ENCODE measurements around the gene ACER3. TPM values are rescaled to one million over a fixed set of nuclear protein-coding genes. Genes with fewer than 3 reads are reported as not detected.
"Not testable (repeated sequence)": the region's sequence is repeated elsewhere in the genome, so short reads cannot be mapped to it uniquely, and the experiment has no call there.

The ACER3 gene
- polyA plus RNA-seq (ENCODE audit: insufficient read depth in 1 of 5, insufficient read length in 5 of 5, low replicate concordance in 1 of 5) = 10 to 100 TPM; 10.7 to 34.6 (median 20.5) TPM
- long read RNA-seq, donor 1, full-length matches to known transcripts = 3 of 9 reads
- long read RNA-seq, donor 1, partial matches to known transcripts = 6 of 9 reads
- long read RNA-seq, donor 1, other reads (novel, unspliced or antisense) = 0 of 9 reads
- long read RNA-seq, donor 2 = 0 reads
- long read RNA-seq, donor 3, partial matches to known transcripts = 5 of 5 reads
- long read RNA-seq, donor 3, other reads (novel, unspliced or antisense) = 0 of 5 reads
- long read RNA-seq, donor 4, partial matches to known transcripts = 0 of 1 reads
- long read RNA-seq, donor 4, other reads (novel, unspliced or antisense) = 0 of 1 reads
- long read RNA-seq, donor 5, full-length matches to known transcripts = 5 of 14 reads
- long read RNA-seq, donor 5, partial matches to known transcripts = 9 of 14 reads
- long read RNA-seq, donor 5, other reads (novel, unspliced or antisense) = 0 of 14 reads
- long read RNA-seq, donor 6, full-length matches to known transcripts = 2 of 2 reads
- long read RNA-seq, donor 6, partial matches to known transcripts = 0 of 2 reads
- long read RNA-seq, donor 6, other reads (novel, unspliced or antisense) = 0 of 2 reads
- long read RNA-seq, donor 7, full-length matches to known transcripts = 6 of 6 reads
- long read RNA-seq, donor 7, partial matches to known transcripts = 0 of 6 reads
- long read RNA-seq, donor 7, other reads (novel, unspliced or antisense) = 0 of 6 reads
- long read RNA-seq, donor 8, full-length matches to known transcripts = 1 of 1 reads
- long read RNA-seq, donor 8, partial matches to known transcripts = 0 of 1 reads
- long read RNA-seq, donor 8, other reads (novel, unspliced or antisense) = 0 of 1 reads

DNA sequence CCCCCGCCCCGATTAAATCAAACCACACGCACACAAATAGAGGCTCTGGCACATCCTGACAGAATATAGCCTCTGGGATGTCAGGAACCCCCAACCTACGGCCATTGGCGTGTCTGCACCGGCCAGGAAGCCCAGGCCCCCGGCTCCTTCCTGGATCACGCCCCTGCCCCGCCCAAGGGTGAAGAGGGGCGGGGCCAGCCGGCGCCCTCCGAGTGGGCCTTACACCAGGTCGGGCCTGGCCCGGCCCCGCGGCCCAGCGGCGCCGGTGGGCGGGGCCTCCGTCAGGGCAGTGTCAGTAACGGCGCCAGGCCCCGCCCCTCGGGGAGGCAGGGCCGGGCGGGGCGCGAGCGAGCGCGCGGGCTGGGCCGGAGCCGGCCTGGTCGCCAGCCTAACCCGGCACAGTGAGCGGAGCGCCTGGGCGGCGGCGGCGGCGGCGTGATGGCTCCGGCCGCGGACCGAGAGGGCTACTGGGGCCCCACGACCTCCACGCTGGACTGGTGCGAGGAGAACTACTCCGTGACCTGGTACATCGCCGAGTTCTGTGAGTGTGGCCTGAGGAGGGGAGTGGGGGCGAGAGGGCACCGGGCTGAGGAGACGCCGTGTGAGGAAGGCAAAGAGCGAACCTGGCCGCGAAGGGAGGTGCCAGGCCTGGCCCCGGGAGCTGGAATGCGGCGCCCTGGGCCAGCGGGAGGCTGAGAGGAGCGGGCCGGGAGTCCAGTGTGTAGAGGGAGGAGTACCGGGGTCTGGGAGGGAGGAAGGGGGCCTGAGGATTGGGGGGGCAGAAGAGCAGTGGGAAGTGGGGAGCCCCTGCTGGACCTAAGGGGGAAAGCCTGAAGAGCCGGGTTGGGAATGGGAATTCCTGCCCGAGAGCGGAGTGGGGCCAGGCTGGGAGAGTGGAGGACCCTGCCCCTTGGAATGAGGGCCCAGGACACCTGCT is at the start of gene ACER3:
Gene ACER3, plus strand, starts transcription at position 380 of the 937 bp plus-strand sequence. Its CDS starts 59 bp downstream, at position 439.
- peak; percentile 89 for DNase-seq

DNA sequence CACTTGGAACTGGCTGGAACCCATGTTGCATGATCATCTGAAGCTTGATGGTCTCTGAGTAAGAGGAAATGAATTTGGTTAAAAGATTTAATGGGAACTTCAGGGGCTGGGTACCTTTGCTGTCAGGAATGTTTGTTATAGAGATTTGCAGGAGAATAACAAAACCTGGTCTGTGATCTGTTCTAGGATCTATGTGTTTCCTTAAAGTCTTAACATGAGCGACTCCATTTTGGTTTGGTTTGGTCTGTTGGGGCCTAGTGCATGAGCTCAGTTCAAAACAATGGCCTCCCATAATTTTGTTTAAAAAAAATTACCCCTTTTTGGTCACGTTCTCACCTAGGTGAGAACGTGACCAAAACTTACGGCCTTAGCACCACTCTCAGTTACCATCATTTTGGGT is 49.5 kb upstream of the ACER3 start:
- no peak for DNase-seq

DNA sequence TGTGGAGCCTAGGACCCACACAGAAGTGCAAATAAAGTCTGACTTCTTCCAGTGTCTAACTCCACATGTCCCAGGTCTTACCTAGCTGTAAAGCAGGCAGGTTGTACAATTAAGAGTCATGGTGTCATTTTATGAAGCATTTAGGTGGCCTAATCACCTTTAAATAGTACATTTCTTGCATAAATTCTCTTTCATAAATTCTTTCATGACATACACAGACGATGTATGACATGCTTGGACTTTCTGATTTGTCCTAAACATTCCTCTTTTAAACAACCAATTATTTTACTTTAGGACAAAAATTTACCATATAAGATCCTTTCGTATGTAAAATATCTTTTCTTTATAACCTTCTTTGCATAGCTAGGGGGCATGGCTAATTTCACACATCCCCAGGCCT is 46.3 kb upstream of the ACER3 start:
- DNase-seq = no peak

DNA sequence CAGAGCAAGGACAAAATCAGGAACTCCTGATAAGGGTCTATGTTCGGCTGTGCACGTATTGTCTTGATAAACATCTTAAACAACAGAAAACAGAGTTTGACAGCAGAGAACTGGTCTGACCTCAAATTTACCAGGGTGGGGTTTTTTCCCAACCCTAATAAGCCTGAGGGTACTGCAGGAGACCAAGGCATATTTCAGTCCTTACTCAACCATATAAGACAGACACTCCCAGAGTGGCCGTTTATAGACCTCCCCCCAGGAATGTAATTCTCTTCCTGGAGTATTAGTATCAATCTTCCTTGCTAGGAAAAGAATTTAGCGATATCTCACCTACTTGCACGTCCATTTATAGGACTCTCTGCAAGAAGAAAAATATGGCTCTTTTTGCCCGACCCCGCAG is 45.0 kb upstream of the ACER3 start:
- DNase-seq = not testable (repeated sequence)

DNA sequence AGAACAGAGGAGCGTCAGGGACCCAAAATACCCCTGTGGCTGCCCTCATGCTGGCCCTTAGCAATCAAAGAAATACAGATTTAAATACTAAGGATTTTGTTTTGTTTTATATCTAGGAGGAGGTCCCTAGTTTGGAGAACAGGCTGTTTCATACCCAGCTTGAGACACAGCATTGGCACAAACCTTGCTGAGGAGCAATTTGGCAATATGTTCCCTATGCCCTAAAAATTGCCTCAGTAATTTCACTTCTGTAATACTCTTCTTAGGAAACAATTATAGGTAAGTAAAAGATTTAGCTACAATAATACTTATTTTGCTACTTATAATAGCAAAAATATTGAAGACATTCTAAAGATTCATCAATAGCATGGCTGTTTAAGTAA is 40.5 kb upstream of the ACER3 start:
- no peak for DNase-seq

DNA sequence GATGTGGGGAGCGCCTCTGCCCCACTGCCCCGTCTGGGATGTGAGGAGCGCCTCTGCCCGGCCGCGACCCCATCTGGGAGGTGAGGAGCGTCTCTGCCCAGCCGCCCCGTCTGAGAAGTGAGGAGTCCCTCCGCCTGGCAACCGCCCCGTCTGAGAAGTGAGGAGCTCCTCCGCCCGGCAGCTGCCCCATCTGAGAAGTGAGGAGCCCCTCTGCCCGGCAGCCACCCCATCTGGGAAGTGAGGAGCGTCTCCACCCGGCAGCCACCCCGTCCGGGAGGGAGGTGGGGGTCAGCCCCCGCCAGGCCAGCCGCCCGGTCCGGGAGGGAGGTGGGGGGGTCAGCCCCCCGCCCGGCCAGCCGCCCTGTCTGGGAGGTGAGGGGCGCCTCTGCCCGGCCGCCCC is 39.3 kb upstream of the ACER3 start:
- not testable (repeated sequence) for DNase-seq

DNA sequence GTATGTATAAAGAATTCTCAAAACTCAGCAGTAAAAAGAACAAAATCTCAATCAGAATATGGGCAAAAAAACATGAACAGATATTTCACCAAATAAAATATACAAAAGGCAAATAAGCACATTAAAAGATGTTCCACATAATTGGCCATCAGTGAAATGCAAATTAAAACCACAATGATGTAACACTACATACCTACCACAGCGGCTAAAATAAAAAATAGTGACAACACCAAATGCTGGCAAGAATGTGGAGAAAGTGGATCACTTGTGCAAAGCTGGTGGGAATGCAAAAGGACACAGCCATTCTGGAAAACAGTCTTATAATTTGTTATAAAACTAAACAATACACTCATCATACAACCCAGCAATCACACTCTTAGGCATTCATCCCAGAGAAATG is 38.3 kb upstream of the ACER3 start:
- DNase-seq = no peak

DNA sequence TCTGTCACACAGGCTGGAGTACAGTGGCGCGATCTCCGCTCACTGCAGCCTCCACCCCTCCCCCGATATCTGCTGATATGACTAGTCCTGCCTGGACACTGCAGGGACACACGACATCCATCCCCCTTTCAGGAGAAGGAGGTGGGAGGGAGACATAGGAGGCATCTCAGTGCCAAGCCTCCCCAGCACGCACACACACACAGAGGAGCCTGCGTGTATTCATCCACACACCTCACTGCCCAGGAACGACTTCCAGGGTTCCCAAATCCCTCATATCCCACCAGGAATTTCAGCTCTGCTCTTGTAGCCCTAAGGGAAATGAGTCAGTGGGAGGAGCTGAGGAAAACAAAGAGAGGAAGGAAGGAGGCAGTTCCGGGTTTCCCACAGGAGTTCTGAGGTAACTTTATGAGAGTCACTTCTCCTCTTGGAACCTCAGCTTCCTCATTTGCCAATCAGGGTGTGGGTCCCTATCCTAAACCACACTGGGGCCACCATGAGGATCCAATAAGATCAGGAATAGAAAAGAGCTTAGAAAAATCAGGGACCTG is 37.2 kb upstream of the ACER3 start:
- no peak for DNase-seq

DNA sequence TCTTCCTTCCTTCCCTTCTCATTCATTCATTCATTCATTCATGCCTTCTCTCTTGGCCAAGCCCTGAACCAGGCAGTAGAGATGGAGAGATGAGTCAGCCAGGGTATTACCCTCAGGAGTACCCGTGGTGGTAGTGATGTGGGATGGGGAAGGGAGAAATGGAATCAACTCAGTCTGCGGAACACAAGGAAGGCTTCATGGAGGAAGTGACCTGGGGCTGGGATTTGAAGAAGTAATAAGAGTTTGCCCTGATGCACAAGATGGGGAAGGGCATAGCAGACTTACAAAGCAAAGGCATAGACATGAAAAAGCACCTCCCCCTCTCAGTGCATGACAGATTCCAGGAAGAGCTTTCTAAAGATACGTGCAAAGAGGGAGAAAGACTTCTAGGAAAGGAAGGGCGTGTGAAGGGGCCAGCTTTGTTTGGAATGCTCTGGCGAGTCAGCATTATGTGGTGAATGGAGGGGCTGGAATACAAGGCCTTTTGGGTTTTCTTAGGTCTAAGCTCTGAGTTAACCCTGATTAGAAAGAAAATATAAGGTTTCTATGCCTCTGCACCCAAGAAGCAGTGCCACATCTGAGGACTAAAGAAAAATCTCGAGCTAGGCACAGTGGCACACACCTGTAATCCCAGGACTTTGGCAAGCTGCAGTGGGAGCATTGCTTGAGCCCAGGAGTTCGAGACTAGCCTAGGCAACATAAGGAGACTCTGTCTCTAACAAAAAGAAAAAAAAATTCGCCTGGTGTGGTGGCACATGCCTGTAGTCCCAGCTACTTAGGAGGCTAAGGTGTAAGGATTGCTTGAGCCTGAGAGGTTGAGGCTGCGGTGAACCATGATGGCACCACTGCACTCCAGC is 36.4 kb upstream of the ACER3 start:
- no peak for DNase-seq

DNA sequence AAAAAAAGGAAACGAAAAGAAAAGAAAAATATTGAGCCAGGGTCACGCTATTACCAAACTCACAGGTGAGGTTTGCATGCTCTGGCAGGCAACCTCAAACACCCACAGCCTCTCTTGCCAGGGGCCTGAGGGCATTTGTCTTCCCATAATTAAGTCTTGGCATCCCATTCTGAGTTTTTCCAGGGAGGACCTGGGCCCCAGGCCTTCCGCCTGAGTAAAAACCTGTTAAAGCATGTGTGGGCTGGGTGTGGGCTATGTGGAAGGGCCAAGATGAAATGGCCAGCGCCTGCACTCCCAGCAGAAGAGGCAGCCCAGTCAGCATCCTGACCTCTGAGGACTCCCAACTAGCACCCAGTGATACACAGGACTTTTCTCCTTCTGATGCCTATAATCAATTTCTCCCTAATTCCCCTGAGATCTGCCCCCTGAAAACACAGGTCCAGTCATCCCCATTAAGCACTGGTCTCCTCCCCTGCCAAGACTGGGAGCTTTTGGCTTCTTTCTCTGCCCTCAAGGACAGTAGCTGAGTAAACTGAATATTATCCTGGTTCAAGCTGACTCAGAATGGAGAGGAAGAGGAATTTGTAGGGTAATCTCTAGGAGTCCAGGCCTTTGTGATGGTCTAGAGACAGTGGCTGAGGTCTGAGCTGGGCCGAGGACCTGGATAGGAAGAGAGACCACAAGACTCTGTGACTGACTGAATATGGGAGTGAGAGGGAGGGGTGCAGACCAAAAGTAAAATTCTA is 35.6 kb upstream of the ACER3 start:
- DNase-seq = no peak

DNA sequence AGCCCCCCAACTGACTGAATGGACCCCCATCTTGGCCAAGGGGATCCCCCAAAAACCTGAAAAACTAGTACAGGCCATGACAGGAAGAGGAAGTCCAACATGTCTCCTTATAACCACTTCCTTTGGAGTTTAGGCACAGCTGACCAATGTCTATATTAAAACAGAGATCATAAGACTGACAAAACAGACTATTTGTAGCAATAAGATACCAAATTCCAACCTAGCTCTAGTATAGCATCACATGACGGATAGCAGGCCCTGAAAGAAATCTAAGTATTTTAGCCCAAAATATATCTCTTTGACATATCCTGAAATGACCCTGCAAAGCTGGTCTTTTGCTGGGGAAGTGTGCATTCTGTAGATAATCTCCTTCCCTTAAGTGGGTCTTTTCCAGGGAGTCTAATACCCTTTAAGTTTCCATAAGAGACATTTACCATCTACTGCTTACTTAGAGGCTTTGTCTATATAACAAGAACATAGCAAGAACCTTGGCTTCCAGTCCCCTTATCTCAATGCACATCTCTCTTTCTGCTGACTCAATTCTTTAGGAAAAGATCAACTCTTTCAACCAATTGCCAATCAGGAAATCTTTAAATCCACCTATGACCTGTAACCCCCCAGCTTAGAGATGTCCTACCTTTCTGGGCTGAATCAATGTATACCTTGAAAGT is 34.9 kb upstream of the ACER3 start:
- no peak for DNase-seq

DNA sequence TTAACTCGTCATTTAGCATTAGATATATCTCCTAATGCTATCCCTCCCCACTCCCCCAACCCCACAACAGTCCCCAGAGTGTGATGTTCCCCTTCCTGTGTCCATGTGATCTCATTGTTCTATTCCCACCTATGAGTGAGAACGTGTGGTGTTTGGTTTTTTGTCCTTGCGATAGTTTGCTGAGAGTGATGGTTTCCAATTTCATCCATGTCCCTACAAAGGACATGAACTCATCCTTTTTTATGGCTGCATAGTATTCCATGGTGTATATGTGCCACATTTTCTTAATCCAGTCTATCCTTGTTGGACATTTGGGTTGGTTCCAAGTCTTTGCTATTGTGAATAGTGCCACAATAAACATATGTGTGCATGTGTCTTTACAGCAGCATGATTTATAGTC is 34.2 kb upstream of the ACER3 start:
- DNase-seq = not testable (repeated sequence)

DNA sequence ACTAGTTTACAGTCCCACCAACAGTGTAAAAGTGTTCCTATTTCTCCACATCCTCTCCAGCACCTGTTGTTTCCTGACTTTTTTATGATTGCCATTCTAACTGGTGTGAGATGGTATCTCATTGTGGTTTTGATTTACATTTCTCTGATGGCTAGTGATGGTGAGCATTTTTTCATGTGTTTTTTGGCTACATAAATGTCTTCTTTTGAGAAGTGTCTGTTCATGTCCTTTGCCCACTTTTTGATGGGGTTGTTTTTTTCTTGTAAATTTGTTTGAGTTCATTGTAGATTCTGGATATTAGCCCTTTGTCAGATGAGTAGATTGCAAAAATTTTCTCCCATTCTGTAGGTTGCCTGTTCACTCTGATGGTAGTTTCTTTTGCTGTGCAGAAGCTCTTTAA is 33.7 kb upstream of the ACER3 start:
- not testable (repeated sequence) for DNase-seq

DNA sequence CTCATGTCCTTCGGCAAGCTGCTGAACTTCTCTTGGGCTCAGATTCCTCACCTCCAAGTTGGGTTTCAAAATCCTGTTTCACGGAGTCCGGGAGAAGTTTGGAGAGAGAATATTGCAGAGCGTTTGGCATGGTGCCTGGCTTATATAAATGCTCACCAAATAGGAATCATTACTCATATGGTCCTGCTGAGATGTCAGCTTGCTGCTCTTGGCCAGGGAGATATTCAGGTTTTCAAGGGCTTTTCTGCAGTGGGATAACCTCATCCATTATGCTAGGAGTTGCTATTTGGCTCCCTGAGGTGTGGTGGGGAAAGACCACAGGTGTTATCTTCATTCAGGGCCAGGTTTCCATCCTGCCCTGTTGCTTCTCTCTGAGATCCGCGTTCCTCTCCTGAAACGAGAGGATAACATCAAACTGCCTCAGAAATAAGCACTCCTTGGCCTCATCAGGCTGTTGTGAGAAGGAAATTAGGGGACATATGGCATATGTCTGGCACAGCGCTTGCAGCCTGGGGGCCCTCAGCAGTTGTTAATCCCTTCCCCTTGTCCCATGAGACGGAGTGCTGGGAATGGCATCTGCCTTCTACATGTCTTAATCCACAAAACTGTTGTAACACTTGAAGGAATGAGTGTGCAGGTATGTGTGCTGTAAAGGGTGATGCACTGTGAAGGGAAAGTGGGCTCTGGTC is 29.9 kb upstream of the ACER3 start:
- no peak for DNase-seq

DNA sequence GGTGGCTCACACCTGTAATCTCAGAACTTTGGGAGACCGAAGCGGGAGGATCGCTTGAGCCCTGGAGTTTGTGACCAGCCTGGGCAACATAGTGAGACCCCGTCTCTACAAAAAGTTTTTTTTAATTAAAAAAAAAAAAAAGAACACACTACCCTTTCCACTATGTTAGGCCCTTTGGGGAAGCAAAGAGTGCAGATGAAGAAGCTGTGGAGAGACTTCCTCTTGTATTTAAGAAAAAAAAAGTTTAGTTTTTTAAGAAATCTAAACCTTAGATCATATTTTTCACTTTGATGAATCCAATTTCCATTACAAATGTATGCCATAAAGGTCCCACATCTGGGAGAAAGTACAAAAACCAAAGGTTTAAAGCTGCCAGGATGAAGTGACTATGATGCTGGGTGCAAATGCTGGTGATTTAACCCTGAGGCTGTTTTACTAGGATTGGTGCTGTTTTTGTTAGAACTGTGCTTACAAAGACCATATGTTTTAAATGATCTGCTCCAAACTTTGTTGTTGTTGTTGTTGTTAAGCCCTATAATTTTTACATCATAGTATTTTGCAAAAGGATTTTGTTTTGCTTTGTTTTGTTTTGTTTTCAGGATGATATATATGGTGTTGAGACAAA is 28.9 kb upstream of the ACER3 start:
- no peak for DNase-seq

DNA sequence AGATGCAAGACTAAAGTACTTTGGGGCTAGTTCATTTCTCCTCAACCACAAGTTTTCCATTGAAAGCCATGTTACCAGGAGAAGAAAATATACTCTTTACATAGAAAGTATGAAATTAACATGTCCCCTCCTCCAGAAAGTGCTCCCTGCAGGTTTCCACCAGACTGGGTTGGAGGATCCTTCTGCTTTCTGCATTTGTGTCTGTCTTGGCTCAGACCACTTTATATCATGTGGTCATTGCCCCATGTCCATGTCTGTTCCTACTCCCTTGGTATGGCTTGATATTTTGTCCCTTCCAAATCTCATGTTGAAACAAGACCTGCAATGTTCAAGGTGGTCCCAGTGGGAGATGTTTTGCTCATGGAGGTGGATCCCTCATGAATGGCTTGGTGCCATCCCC is 28.4 kb upstream of the ACER3 start:
- DNase-seq = no peak

DNA sequence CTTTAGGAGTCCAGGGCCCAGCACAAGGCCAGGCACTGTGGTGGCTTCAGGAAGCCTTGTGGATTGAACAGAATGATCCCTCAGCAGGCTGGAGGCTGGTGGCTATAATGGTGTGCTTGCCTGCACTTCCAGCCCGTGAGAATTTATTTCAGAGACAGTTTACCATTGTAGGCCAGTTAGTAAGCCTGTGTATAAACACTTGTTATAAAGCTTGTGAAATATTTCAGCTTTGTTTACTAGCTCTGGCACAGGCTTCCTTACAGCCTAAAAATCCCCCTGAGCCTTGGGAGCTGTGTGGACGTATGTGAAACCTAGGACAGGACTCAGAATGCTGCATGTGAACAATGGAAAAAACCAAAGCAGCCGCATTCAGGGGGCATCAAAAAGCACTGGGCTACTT is 26.6 kb upstream of the ACER3 start:
- DNase-seq = no peak

DNA sequence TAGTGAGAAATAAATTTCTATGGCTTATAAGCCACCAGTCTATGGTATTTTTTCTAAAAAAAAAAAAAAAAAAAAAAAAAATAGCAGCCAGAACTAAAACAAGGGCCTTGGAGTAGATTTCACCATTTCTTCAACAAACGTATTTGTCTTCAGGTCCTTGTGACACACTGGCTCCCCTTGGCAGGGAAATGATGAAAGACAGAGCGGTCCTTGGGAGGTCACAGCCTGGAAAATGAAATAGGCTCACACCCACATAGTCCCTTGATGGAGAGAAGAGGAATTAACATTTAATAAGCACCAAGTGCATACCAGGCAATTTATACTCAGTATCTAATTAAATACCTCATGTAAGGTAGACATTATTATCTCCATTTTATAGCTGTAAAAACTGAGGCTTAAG is 25.7 kb upstream of the ACER3 start:
- DNase-seq = no peak
